HG03280 (cell line): Measurements from ENCODE around the gene SCARF2.
A peak's percentile ranks its signal among the peaks of the same experiment; 100 is the strongest.
"Not testable (repeated sequence)": the region's sequence is repeated elsewhere in the genome, so short reads cannot be mapped to it uniquely, and the experiment has no call there.

Experiments used
- ATAC-seq: cut with Tn5 transposase; IDR thresholded peaks from one replicate; pipeline ENCODE4 v1.9.1; 2021; ENCODE audit warnings: mild to moderate bottlenecking, moderate library complexity; ENCODE audit not compliant: unreplicated experiment

SCARF2 gene

GRCh38 chr22:20429254-20430100 is 8.1 kb downstream of the SCARF2 start:
- ATAC-seq: no peak

GRCh38 chr22:20428496-20429253 is 8.9 kb downstream of the SCARF2 start:
- no peak for ATAC-seq

GRCh38 chr22:20427945-20428417 is 9.6 kb downstream of the SCARF2 start:
- ATAC-seq: no peak

DNA sequence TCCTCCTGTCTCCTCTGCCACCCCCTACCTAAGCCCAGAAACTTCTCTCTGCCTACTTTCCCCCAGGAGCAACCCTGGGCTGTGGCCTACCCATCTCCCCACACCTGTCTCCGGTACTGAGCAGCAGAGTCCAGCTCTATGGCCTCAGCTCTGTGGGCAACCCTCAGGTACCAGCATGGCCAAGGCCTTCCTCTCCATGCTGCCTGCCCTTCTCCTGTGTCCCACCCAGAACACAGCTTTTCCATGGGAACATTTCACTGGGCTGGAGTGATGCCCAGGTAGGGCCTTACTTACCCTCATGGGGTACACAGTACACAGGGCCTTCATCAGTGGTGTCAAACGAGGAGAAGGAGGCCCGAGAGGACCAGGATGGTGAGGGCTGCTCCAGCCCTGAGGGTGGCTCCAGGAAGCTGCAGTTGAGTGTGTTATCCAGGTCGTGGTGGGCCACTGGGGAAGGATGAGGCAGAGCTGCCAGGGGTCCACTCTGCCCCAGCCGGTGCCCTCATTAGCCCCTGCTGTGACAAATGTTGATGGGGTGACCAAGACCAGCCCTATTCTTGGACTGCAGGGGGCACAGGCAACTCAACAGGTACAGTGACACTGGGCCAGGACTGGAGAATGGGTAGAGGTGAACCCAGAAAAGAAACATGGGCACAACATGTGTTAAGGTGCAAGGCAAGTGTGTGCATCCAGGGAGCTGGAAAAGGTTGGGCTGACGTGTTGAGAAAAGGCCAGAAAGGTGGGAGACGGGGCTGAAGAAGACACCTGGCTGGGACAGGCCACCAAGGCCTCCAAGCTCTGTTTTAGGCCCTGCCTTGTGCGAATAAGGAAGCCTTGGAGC is 10.3 kb downstream of the SCARF2 start:
- no peak for ATAC-seq

DNA sequence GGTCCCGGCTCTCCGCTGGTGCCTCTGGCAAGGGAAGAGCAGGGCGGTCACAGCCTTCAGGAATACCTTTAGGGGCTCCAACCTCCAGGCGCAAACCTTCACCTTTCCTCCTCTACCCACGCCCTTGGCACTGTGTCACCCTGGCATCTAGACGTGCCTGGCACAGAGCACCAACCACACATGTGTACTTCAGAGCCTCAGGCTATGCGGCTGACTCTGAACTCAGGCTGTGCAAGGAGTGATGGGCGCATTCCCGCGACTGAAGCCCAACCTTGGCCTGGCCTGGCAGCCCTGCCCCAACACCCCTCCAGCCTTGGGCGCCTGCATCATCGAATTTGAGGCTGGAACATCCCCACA is 11.4 kb downstream of the SCARF2 start:
- ATAC-seq: no peak

DNA sequence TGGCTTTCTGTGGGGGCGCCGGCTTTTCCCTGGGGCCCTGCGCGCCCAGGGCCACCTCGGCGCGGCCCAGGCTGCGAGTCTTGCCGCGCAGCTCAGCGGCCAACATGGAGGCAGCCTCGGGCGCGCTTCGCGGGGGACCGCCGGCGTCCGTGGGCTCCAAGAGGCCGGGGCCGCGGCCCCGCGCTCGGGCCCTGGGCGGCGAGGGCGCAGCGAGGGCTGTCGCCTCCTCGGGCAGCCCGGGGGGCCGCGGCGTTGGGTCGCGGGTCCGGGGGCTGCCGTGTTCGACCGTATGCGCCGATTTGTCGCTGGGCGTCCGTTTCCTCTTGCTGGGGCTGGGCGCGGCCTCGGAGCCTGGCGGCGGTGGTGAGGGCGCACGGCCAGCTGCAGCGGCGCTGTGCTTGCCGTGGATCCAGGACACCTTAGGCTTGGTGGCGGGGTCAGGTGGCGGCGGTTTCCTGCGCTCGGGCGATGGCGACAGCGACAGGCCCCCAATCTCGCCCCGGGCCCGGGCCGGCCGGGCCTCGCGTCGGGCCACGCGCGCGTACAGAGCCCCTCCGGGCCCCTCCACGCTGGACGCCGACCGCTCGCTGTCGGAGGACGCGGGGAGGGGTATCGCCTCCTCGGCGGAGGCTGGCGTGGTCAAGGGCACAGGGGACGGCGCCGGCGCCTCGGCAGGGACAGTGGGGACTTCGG is 11.9 kb downstream of the SCARF2 start:
- ATAC-seq: no peak

- ATAC-seq: no peak
These were observed 12.6 kb downstream of the SCARF2 start for GRCh38 chr22:20424932-20425565.

GRCh38 chr22:20424568-20424931 is 13.1 kb downstream of the SCARF2 start:
- ATAC-seq: no peak

DNA sequence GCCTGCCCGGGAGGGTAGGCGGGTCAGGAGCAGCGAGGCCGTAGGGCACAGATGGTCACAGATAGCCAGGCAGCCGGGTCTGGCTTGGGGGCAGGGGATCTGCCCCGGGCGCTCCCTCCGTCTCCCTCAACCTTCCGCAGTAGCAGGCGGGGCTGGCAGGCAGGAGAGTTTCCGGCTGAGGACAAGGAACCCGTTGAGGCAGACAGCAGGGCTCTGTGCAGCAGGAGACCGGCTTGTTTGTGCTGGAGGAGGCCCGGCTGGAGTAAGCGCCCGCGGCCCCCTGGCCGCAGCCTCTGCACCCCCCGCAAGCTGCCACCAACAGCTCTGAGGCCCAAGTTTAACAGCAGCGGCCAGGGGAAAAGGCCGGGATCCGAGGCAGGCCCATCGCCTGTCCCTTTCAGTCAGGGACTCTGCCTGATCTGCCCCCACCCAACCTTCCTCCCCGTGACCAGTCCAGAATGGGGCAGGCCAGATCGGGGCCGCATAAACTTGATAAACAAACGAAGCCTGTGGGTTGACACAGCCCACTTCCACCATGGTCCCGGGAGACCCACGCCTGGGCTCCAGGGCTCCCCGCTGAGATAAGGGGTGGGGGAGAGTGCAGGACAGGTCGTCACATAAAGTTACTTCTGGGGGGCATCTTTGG is 13.6 kb downstream of the SCARF2 start:
- no peak for ATAC-seq

DNA sequence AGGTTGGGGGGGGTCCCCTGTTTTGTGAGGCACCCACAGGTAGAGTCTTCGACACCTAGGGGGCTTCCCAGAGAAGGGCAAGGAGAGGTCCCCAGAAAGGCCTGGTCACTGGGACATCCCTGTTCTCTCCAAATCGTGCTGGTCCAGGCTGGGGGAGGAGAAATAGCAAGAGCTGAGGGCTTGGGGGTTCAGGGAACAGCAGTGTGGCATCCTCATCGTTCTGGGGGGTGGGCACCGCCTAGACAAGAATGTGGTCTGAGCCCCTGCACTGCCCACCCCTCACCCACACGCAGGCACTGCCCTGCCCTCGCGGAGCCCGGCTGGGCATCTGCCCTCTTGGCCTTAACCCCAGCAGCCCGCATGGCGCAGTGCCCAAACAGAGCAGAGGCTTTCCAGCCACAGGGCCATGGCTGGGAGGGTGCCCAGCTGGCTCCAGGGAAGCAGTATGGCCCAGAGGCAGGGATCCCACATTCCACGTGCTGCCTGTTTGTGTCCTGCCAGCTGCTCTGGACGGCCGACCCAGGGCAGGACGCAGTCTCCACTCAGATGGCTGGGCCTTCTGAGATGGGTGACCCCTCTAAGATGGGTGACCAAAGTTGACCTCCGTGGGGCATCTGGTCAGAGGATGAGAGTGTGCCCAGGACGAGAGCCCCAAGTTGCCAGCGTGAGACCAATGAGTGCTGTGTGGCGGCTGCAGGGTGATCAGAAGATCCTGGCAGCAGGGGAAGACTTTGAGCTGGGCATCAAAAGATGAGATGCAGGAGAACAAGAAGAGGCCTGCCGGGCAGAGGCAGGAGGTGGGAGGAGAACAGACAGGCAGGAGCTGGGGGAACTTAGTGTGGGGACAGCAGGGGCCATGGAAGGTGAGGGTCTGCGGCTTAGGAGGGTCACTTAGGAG is 14.4 kb downstream of the SCARF2 start:
- ATAC-seq: no peak

GRCh38 chr22:20422271-20423007 is 15.2 kb downstream of the SCARF2 start:
- no peak for ATAC-seq

DNA sequence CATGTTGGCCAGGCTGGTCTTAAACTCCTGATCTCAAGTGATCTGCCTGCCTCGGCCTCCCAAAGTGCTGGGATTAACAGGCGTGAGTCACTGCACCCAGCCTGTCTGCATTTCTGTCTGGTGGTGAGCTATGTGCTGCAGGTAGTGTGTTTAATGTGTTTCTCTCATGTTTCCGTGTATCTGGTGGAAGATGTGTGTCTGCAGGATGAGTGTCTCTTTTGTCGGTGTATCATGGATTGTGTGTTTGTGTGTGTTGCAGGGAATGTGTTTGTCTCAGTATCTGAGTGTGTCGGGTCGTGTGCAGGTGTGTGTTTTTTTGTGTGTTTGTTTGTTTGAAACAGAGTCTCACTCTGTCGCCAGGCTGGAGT is 16.1 kb downstream of the SCARF2 start:
- ATAC-seq: no peak

DNA sequence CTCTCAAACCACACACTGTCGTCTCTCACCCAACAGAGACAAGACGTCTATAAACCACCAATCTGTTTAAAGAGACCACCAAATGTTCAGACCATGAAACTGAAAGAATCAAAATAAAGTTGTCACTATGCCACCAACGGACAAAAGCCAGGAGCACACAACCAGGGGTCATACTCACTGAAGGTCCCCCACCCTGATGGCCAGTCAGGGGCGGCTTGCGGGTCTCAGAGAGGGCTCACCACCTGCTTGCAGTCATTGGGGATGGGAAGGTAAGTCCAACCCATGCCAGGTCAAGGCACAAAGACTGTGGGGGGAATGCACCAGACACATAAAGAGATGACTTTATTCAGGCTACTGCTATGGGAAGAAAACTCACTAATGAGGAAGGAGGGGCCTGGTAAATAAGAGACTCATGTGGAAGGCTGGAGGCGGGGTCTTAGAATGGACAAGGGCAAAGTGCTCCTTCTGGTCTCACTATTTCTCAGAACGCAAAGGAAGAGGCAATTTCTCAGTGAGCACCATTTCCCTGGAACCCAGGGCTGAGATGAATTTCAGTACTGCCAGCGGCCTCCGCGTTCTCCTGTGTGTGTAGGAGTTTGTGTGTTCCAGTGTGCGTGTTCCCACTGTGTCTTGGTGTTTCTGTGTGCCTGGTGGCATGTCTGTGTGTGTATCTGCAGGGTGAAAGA is 17.3 kb downstream of the SCARF2 start:
- no peak for ATAC-seq

- ATAC-seq: no peak
These were observed 18.0 kb downstream of the SCARF2 start for GRCh38 chr22:20419664-20419951.

GRCh38 chr22:20418211-20418788 is 19.3 kb downstream of the SCARF2 start:
- peak; percentile 47 for ATAC-seq

- ATAC-seq: not testable (repeated sequence)
These were observed 21.9 kb downstream of the SCARF2 start for GRCh38 chr22:20415699-20416098.

GRCh38 chr22:20415241-20415640 is 22.4 kb downstream of the SCARF2 start:
- not testable (repeated sequence) for ATAC-seq
